ENCODE measurements around the gene ZSCAN23.

The ZSCAN23 gene

GRCh38 chr6:28402197-28402596, 41.1 kb downstream of the ZSCAN23 start:
- Histone ChIP-seq H3K4me2 (no peak overlapping the region), H3K4me3 (IDR thresholded peaks at IDR 0.05; ENCODE audit: insufficient read depth, low read depth, low read length) (no peak overlapping the region), H3K4me1 (ENCODE audit: low read depth, poor library complexity, severe bottlenecking) (no peaks in the 10 kb centered on the region), H3K9ac (no peak overlapping the region), H3K27ac (no peak overlapping the region), H4K20me1 (ENCODE audit: insufficient read depth) (no peaks in the 10 kb centered on the region), H3K79me2 (ENCODE audit: insufficient read depth, low read depth) (no peaks in the 10 kb centered on the region), H3K27me3 (ENCODE audit: insufficient read depth, low read depth) (no peaks in the 10 kb centered on the region), H3K36me3 (ENCODE audit: insufficient read depth) (no peaks in the 10 kb centered on the region), H2AFZ (ENCODE audit: low read depth) (no peak overlapping the region)
- no peak for TF ChIP-seq CTCF (conservative IDR thresholded peaks at IDR 0.05; ENCODE audit: low read depth, low read length)

DNA sequence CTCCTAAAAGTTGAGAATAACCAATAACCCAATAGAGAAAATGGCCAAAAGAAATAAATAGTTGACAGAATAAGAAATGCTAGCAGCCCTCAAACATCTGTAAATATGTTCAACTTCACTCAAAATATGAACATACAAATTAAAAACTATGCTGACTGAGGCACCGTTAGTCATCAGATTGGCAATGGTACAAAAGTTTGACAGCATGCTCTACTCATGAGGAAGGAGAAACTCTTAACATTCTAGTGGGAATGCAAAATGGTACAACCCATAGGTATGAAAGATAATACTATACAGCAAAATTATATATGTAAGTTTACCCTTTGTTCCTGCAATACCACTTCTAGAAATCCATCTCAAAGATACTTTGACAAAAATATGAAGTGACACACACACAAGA, 42.1 kb downstream of the ZSCAN23 start:
- Histone ChIP-seq H3K4me1 (ENCODE audit: low read depth, poor library complexity, severe bottlenecking) (no peaks in the 10 kb centered on the region), H3K4me2 (no peak overlapping the region), H4K20me1 (ENCODE audit: insufficient read depth) (no peaks in the 10 kb centered on the region), H3K27me3 (ENCODE audit: insufficient read depth, low read depth) (no peaks in the 10 kb centered on the region), H3K4me3 (IDR thresholded peaks at IDR 0.05; ENCODE audit: insufficient read depth, low read depth, low read length) (no peak overlapping the region), H3K27ac (no peak overlapping the region), H2AFZ (ENCODE audit: low read depth) (no peak overlapping the region), H3K9ac (no peak overlapping the region), H3K79me2 (ENCODE audit: insufficient read depth, low read depth) (no peaks in the 10 kb centered on the region), H3K36me3 (ENCODE audit: insufficient read depth) (no peaks in the 10 kb centered on the region)
- TF ChIP-seq CTCF (conservative IDR thresholded peaks at IDR 0.05; ENCODE audit: low read depth, low read length): no peak

DNA sequence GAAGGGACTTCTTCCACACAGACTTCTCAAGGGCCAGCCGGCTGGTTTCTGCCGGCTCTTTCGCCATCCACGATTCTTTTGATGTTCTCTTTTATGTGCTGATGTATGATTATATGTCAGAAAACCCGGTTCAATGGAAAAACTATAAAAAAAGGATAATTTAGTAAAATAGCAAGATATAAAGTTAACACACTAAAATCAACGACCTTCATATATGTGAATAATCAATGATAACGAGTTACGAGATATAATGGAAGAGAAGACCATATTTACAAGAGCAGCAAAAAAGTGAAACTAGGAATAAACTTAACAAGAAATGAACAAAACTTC, 43.2 kb downstream of the ZSCAN23 start:
- Histone ChIP-seq H3K9ac (no peak overlapping the region), H3K79me2 (ENCODE audit: insufficient read depth, low read depth) (no peaks in the 10 kb centered on the region), H3K4me1 (ENCODE audit: low read depth, poor library complexity, severe bottlenecking) (no peaks in the 10 kb centered on the region), H3K27me3 (ENCODE audit: insufficient read depth, low read depth) (no peaks in the 10 kb centered on the region), H3K4me3 (IDR thresholded peaks at IDR 0.05; ENCODE audit: insufficient read depth, low read depth, low read length) (no peak overlapping the region), H2AFZ (ENCODE audit: low read depth) (no peak overlapping the region), H3K4me2 (no peak overlapping the region), H3K36me3 (ENCODE audit: insufficient read depth) (no peaks in the 10 kb centered on the region), H3K27ac (no peak overlapping the region), H4K20me1 (ENCODE audit: insufficient read depth) (no peaks in the 10 kb centered on the region)
- no peak for TF ChIP-seq CTCF (conservative IDR thresholded peaks at IDR 0.05; ENCODE audit: low read depth, low read length)

GRCh38 chr6:28399350-28400121, 43.8 kb downstream of the ZSCAN23 start, which contains the start of gene ZSCAN12:
Gene ZSCAN12 (minus strand): TSS chr6:28399747. CDS start chr6:28398405, 1,342 bp downstream.
- Histone ChIP-seq H3K4me1 (ENCODE audit: low read depth, poor library complexity, severe bottlenecking) (no peaks in the 10 kb centered on the region), H4K20me1 (ENCODE audit: insufficient read depth) (no peaks in the 10 kb centered on the region), H3K9ac (no peak within 1 kb of the TSS), H3K27ac (no peak within 1 kb of the TSS), H3K79me2 (ENCODE audit: insufficient read depth, low read depth) (no peaks in the 10 kb centered on the region), H3K4me2 (no peak within 1 kb of the TSS), H3K4me3 (IDR thresholded peaks at IDR 0.05; ENCODE audit: insufficient read depth, low read depth, low read length) (no peak within 1 kb of the TSS), H2AFZ (ENCODE audit: low read depth) (no peak within 1 kb of the TSS), H3K27me3 (ENCODE audit: insufficient read depth, low read depth) (no peaks in the 10 kb centered on the region), H3K36me3 (ENCODE audit: insufficient read depth) (no peaks in the 10 kb centered on the region)
- TF ChIP-seq CTCF (conservative IDR thresholded peaks at IDR 0.05; ENCODE audit: low read depth, low read length): no peak
